ENCODE results near the gene CTNND2.

GRCh38 chr5:11239261-11240015, 664.8 kb downstream of the CTNND2 start:
- TF ChIP-seq ZNF274 (IDR thresholded peaks at IDR 0.05; ENCODE audit: low read length) (no peak), ZNF274 (tag by site-specific recombination; IDR thresholded peaks at IDR 0.05; ENCODE audit: borderline replicate concordance) (no peak), ZNF837 (tag by site-specific recombination; IDR thresholded peaks at IDR 0.05) (no peak), CTCF (tag by site-specific recombination; IDR thresholded peaks at IDR 0.05) (no peak), REST (tag by site-specific recombination; IDR thresholded peaks at IDR 0.05) (no peak), GLI2 (tag by site-specific recombination; IDR thresholded peaks at IDR 0.05; ENCODE audit: borderline replicate concordance, low read depth) (no peak), ZNF747 (tag by site-specific recombination; IDR thresholded peaks at IDR 0.05) (no peak), ZNF175 (tag by site-specific recombination; IDR thresholded peaks at IDR 0.05) (no peak), ZNF335 (tag by site-specific recombination; conservative IDR thresholded peaks at IDR 0.05) (no peak), ZNF239 (tag by site-specific recombination; IDR thresholded peaks at IDR 0.05) (no peak), ZNF174 (tag by site-specific recombination; IDR thresholded peaks at IDR 0.05) (no peak)
